Measurements from ENCODE around the gene EPS8L1.

Gene EPS8L1

DNA sequence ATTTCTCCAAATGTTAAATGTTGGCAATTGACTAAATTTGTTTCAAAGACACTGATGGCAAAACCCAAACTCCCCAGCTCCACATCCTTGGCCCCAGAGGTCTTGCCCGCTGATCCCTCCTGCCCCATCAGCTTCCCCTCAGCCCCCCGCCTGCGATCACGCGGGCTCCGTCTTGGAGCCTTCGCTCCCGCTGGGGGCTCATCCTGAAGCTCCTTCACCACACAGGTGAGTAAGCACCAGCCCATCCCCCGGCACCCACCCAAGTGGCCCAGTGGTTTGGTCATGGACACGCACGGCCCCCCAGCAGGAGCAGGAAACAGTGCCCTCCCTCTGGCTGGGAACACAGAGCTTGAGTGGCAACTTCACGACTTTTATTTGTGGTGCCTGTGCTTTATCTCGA, 14.9 kb downstream of the EPS8L1 start:
- DNase-seq: no peak
- H3K4me1 Mint-ChIP-seq: peaks cover 20% of the 10 kb centered on the region
- H3K27me3 Mint-ChIP-seq: peaks cover 39% of the 10 kb centered on the region
- peak overlapping the region; percentile 5 for H3K27ac Mint-ChIP-seq
- CTCF ChIA-PET: interaction anchor here (1.0 kb wide), 1 partner anchor 209 kb away, joined by 4 read pairs; no protein-coding TSS in a partner anchor
- peaks cover 24% of the 10 kb centered on the region for H3K36me3 Mint-ChIP-seq
- no peaks in the 10 kb centered on the region for H3K9me3 Mint-ChIP-seq
- no peak overlapping the region for H3K4me3 Mint-ChIP-seq

- Mint-ChIP-seq H3K36me3 (peaks cover 24% of the 10 kb centered on the region), H3K27ac (no peak overlapping the region), H3K4me3 (no peak overlapping the region), H3K27me3 (peaks cover 31% of the 10 kb centered on the region), H3K9me3 (no peaks in the 10 kb centered on the region), H3K4me1 (peaks cover 20% of the 10 kb centered on the region)
- CTCF ChIA-PET: no interaction called here
- DNase-seq: no peak
Observed at GRCh38 chr19:55091126-55091910, 15.6 kb downstream of the EPS8L1 start.

DNA sequence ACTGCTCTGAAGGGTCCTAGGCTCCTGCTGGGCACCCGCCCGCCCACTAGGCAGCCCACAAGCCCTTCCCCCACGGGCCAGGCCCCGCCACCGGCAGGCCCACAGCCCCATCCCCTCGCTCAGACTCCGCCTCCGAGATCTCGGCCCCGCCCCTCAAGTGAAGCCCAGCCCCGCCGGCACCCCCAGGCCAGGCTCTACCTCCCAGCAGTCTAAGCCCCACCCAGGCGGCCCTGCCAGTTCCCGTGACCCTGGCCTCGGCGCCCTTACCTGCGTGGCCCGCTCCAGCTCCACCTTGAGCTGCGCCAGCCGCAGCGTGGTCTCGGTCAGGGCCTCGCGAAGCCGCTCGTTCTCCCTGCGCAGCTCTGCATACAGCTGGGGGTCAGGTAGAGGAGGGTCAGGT, 16.3 kb downstream of the EPS8L1 start:
- peaks cover 20% of the 10 kb centered on the region for H3K4me1 Mint-ChIP-seq
- no peaks in the 10 kb centered on the region for H3K9me3 Mint-ChIP-seq
- H3K27ac Mint-ChIP-seq: no peak overlapping the region
- DNase-seq: no peak
- H3K27me3 Mint-ChIP-seq: peaks cover 25% of the 10 kb centered on the region
- peaks cover 24% of the 10 kb centered on the region for H3K36me3 Mint-ChIP-seq
- H3K4me3 Mint-ChIP-seq: no peak overlapping the region
- CTCF ChIA-PET: no interaction called here

- no peak for DNase-seq
- Mint-ChIP-seq H3K27me3 (peaks cover 18% of the 10 kb centered on the region), H3K9me3 (no peaks in the 10 kb centered on the region), H3K36me3 (peaks cover 24% of the 10 kb centered on the region), H3K27ac (no peak overlapping the region), H3K4me1 (peaks cover 12% of the 10 kb centered on the region), H3K4me3 (no peak overlapping the region)
- CTCF ChIA-PET: no interaction called here
Observed at GRCh38 chr19:55092423-55093318, 17.0 kb downstream of the EPS8L1 start.

- no peak for DNase-seq
- Mint-ChIP-seq H3K9me3 (no peaks in the 10 kb centered on the region), H3K4me3 (no peak overlapping the region), H3K27ac (no peak overlapping the region), H3K4me1 (no peaks in the 10 kb centered on the region), H3K27me3 (no peaks in the 10 kb centered on the region), H3K36me3 (peaks cover 15% of the 10 kb centered on the region)
- CTCF ChIA-PET: no interaction called here
Observed at GRCh38 chr19:55094456-55095259, 19.0 kb downstream of the EPS8L1 start.

DNA sequence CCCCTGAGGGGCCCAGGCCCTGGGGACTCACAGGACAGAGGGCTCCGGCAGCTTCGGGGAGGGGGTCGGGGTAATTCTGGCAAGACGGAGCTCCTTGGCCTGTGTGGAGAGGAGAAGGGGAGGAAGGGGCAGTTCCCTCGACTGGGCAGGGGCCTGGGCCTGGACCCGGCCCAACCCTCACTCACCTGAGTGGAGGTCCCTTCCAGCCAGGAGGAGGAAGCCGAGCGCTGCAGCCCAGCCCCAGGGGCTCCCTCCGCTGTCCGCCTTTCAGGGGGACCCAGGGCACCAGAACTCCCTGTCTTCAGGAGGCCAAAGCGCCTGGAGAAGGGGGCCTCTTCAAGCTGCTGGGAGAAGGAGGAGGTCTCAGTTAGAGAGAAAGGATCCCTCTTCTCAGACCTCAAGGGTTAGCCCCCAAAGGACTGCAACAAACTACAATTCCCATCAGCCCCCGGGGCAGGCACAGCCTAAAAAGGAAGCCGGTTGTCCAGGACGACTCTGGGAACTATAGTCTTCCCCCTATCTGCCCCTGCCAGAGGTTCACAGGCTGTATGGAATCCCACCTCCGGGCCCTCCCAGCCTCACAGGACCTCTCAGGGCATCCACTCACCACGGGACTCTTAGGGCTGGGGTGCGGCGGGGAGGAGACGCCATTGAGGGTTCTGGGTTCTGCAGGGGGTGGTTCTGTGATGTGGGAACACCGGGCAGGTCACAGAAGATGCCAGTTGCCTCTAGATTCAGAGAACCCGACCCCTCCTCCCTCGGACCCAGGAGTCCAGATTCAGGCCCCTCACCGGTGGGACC, 19.8 kb downstream of the EPS8L1 start:
- Mint-ChIP-seq H3K4me3 (no peak overlapping the region), H3K27me3 (no peaks in the 10 kb centered on the region), H3K27ac (no peak overlapping the region), H3K9me3 (no peaks in the 10 kb centered on the region), H3K4me1 (no peaks in the 10 kb centered on the region), H3K36me3 (peaks cover 11% of the 10 kb centered on the region)
- CTCF ChIA-PET: no interaction called here
- no peak for DNase-seq

DNA sequence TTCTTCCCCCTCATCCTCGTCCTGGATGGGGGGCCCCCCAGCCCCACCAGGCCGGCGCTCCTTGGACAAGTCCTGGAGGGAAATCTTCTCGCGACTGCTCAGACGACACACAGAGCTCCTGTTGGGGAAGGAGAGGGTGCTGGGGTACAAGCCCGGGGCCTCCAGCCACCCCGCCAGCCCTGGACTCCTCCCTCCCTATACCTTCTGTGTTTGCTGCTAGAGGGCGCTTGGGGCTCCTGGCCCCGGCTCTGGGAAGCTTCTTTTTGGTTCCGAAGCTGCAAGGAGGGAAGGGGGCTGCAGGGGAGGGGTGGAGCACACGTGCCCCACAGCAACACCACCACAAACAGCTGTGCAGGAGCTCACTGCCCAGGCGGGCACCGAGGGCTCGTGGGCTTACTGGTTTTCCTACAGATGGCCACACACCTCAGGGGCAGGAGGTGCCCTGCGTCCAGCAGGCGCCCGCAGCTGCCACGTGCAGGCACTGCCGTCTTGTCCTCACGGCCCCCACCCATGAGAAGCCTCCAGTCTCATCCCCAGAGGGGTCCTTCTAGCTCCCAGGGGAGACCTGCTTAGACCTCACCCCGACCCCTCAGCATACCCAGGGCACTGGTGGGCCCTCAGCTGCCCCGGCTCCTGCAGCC, 20.5 kb downstream of the EPS8L1 start:
- no peak overlapping the region for H3K27ac Mint-ChIP-seq
- DNase-seq: no peak
- H3K27me3 Mint-ChIP-seq: no peaks in the 10 kb centered on the region
- H3K36me3 Mint-ChIP-seq: peaks cover 9% of the 10 kb centered on the region
- H3K4me3 Mint-ChIP-seq: no peak overlapping the region
- no peaks in the 10 kb centered on the region for H3K4me1 Mint-ChIP-seq
- no peaks in the 10 kb centered on the region for H3K9me3 Mint-ChIP-seq
- CTCF ChIA-PET: no interaction called here

- CTCF ChIA-PET: interaction anchor here (1.1 to 1.8 kb wide), 2 partner anchors 9 to 10 kb away, joined by 3 to 7 read pairs; no protein-coding TSS in a partner anchor
- Mint-ChIP-seq H3K27ac (no peak overlapping the region), H3K4me3 (no peak overlapping the region), H3K36me3 (peaks cover 22% of the 10 kb centered on the region), H3K27me3 (no peaks in the 10 kb centered on the region), H3K4me1 (no peaks in the 10 kb centered on the region), H3K9me3 (peaks cover 3% of the 10 kb centered on the region)
- DNase-seq: no peak
Observed at GRCh38 chr19:55097864-55098715, 22.4 kb downstream of the EPS8L1 start.

- no peaks in the 10 kb centered on the region for H3K4me1 Mint-ChIP-seq
- peak overlapping the region; percentile 55 for H3K27ac Mint-ChIP-seq
- CTCF ChIA-PET: interaction anchor here (0.6 to 1.8 kb wide), 2 partner anchors 11 to 259 kb away, joined by 3 to 7 read pairs; no protein-coding TSS in a partner anchor
- peaks cover 3% of the 10 kb centered on the region for H3K9me3 Mint-ChIP-seq
- H3K36me3 Mint-ChIP-seq: peaks cover 27% of the 10 kb centered on the region
- no peak for DNase-seq
- no peak overlapping the region for H3K4me3 Mint-ChIP-seq
- no peaks in the 10 kb centered on the region for H3K27me3 Mint-ChIP-seq
Observed at GRCh38 chr19:55098716-55099556, 23.3 kb downstream of the EPS8L1 start.

- no peak overlapping the region for H3K27ac Mint-ChIP-seq
- no peak for DNase-seq
- CTCF ChIA-PET: interaction anchor here (0.6 to 1.8 kb wide), 2 partner anchors 12 to 260 kb away, joined by 3 to 7 read pairs; no protein-coding TSS in a partner anchor
- H3K9me3 Mint-ChIP-seq: peaks cover 3% of the 10 kb centered on the region
- H3K36me3 Mint-ChIP-seq: peaks cover 24% of the 10 kb centered on the region
- H3K4me1 Mint-ChIP-seq: no peaks in the 10 kb centered on the region
- H3K27me3 Mint-ChIP-seq: no peaks in the 10 kb centered on the region
- H3K4me3 Mint-ChIP-seq: no peak overlapping the region
Observed at GRCh38 chr19:55099557-55100506, 24.2 kb downstream of the EPS8L1 start.

GRCh38 chr19:55101261-55101660, 25.6 kb downstream of the EPS8L1 start:
- no peaks in the 10 kb centered on the region for H3K4me1 Mint-ChIP-seq
- peaks cover 3% of the 10 kb centered on the region for H3K9me3 Mint-ChIP-seq
- no peak overlapping the region for H3K27ac Mint-ChIP-seq
- CTCF ChIA-PET: interaction anchor here (0.5 to 1.1 kb wide), 2 partner anchors 13 to 39 kb away, joined by 3 to 4 read pairs; no protein-coding TSS in a partner anchor
- peaks cover 30% of the 10 kb centered on the region for H3K36me3 Mint-ChIP-seq
- H3K27me3 Mint-ChIP-seq: no peaks in the 10 kb centered on the region
- no peak overlapping the region for H3K4me3 Mint-ChIP-seq
- DNase-seq: no peak

All from activated naive CD4-positive, alpha-beta T cell treated with anti-CD3 and anti-CD28 coated beads, Interleukin-2, amount 10 ng/mL, durations not matched to agents 7 days and 5 days (primary cell).